Endodermal cell (in vitro differentiated cells): Measurements from ENCODE around the gene CASKIN2. TPM values are rescaled to one million over a fixed set of nuclear protein-coding genes. Genes with fewer than 3 reads are reported as not detected.

Source experiments
- DNase-seq: peaks from one replicate; pipeline ENCODE4 v3.0.0-alpha.2; 2017
- H3K27ac ChIP-seq: 2 replicates; pipeline ENCODE4 v1.5.1; 2013; ENCODE audit warnings: mild to moderate bottlenecking, low read depth, low read length, moderate library complexity
- H3K27me3 ChIP-seq: 2 replicates; pipeline ENCODE4 v1.6.1; 2013; ENCODE audit warnings: mild to moderate bottlenecking, low read length, moderate library complexity; ENCODE audit not compliant: insufficient read depth, control insufficient read depth, poor library complexity, severe bottlenecking
- H3K36me3 ChIP-seq: 2 replicates; pipeline ENCODE4 v1.7.0; 2013; ENCODE audit warnings: mild to moderate bottlenecking, low read length, moderate library complexity; ENCODE audit not compliant: control insufficient read depth, insufficient read depth
- H3K4me1 ChIP-seq: one replicate; pipeline ENCODE4 v1.7.0; 2013; ENCODE audit warnings: low read length; ENCODE audit not compliant: control insufficient read depth, insufficient read depth
- H3K4me3 ChIP-seq: 2 replicates; pipeline ENCODE4 v1.5.1; 2013; ENCODE audit warnings: mild to moderate bottlenecking, low read length, moderate library complexity
- H3K9ac ChIP-seq: 2 replicates; pipeline ENCODE4 v1.6.1; 2013; ENCODE audit warnings: mild to moderate bottlenecking, low read length, moderate library complexity; ENCODE audit not compliant: poor library complexity, severe bottlenecking; ENCODE audit errors: extremely low read depth
- H3K9me3 ChIP-seq: 2 replicates; pipeline ENCODE4 v1.6.1; 2013; ENCODE audit warnings: mild to moderate bottlenecking, low read length, moderate library complexity; ENCODE audit not compliant: control insufficient read depth
- H3K27ac Mint-ChIP-seq: 2 replicates; pipeline ENCODE4 v1.8.0; 2020; ENCODE audit warnings: mixed read lengths
- H3K27me3 Mint-ChIP-seq: 2 replicates; pipeline ENCODE4 v1.8.0; 2021; ENCODE audit warnings: mild to moderate bottlenecking, mixed read lengths; ENCODE audit not compliant: insufficient read depth
- H3K36me3 Mint-ChIP-seq: 2 replicates; pipeline ENCODE4 v1.8.0; 2020; ENCODE audit warnings: low read depth, mixed read lengths
- H3K4me1 Mint-ChIP-seq: 2 replicates; pipeline ENCODE4 v1.8.0; 2020; ENCODE audit warnings: mixed read lengths
- H3K4me3 Mint-ChIP-seq: 2 replicates; pipeline ENCODE4 v1.8.0; 2020; ENCODE audit warnings: mild to moderate bottlenecking, moderate library complexity, mixed read lengths
- H3K9me3 Mint-ChIP-seq: 2 replicates; pipeline ENCODE4 v1.8.0; 2020; ENCODE audit warnings: mild to moderate bottlenecking, mixed read lengths
- CTCF ChIP-seq: fragments of 200-600 bp; sonication (generic); conservative IDR thresholded peaks from 2 replicates; pipeline ENCODE4 v1.5.0; 2021; ENCODE audit warnings: antibody characterized with exemption, mild to moderate bottlenecking
- WGBS, 2 experiments: methylation state at CpG; one replicate each; pipeline versions ENCODE4 v1.1.5 to v1.1.7; 2013; ENCODE audit warnings: missing lambda C conversion rate in 2 of 2, mixed read lengths in 1 of 2; ENCODE audit not compliant: insufficient coverage in 1 of 2, insufficient read length in 1 of 2; 5-methylcytosine and 5-hydroxymethylcytosine counted together
- total RNA-seq, 2 donors: library from RNA; stranded (reverse); fragmentation: NEBNext Ultra II Directional in 1 of 2; extraction: Animal tissue kit (Norgen Biotek cat#: 25700) in 1 of 2; gene quantifications; 2 replicates in 1 of 2; 3 replicates in 1 of 2; pipeline ENCODE4 v1.2.1, GENCODE V29; 2021

The CASKIN2 gene
- total RNA-seq, 2 donors from 2014 or later = 26.4 to 31.0 TPM

GRCh38 chr17:75511610-75512575 lies 3.4 kb downstream of the CASKIN2 start:
- Histone ChIP-seq H3K36me3 (peaks cover 24% of the 10 kb centered on the region), H3K9ac (no peak overlapping the region), H3K27ac (no peak overlapping the region), H3K27me3 (no peaks in the 10 kb centered on the region), H3K4me1 (peaks cover 7% of the 10 kb centered on the region), H3K4me3 (no peak overlapping the region), H3K9me3 (no peaks in the 10 kb centered on the region)
- H3K27ac Mint-ChIP-seq = peak overlapping the region; percentile 55
- no peaks in the 10 kb centered on the region for H3K27me3 Mint-ChIP-seq
- 83 to 87% methylated on average over 8 to 13 of the region's 13 CpGs for WGBS, 2 experiments
- no peak for DNase-seq
- peaks cover 12% of the 10 kb centered on the region for H3K36me3 Mint-ChIP-seq
- no peaks in the 10 kb centered on the region for H3K4me1 Mint-ChIP-seq
- no peak overlapping the region for H3K4me3 Mint-ChIP-seq
- no peak for TF ChIP-seq CTCF
- no peaks in the 10 kb centered on the region for H3K9me3 Mint-ChIP-seq

- Histone ChIP-seq H3K4me3 (no peak overlapping the region), H3K9me3 (no peaks in the 10 kb centered on the region), H3K27me3 (no peaks in the 10 kb centered on the region), H3K27ac (no peak overlapping the region), H3K9ac (no peak overlapping the region), H3K36me3 (peaks cover 28% of the 10 kb centered on the region), H3K4me1 (peaks cover 7% of the 10 kb centered on the region)
- Mint-ChIP-seq H3K4me3 (no peak overlapping the region), H3K36me3 (peaks cover 12% of the 10 kb centered on the region), H3K4me1 (no peaks in the 10 kb centered on the region), H3K27me3 (no peaks in the 10 kb centered on the region), H3K27ac (no peak overlapping the region), H3K9me3 (no peaks in the 10 kb centered on the region)
- no peak for DNase-seq
- TF ChIP-seq CTCF = no peak
- WGBS, 2 experiments = 89 to 96% methylated on average over 4 of the region's 4 CpGs
These were observed 4.1 kb downstream of the CASKIN2 start for GRCh38 chr17:75511270-75511609.

GRCh38 chr17:75509528-75510258 lies 5.6 kb downstream of the CASKIN2 start:
- TF ChIP-seq CTCF = no peak
- DNase-seq = no peak
- Mint-ChIP-seq H3K27me3 (no peaks in the 10 kb centered on the region), H3K4me1 (no peaks in the 10 kb centered on the region), H3K36me3 (peaks cover 22% of the 10 kb centered on the region), H3K4me3 (no peak overlapping the region), H3K9me3 (no peaks in the 10 kb centered on the region), H3K27ac (peak overlapping the region; percentile 52)
- no peak overlapping the region for H3K9ac ChIP-seq
- H3K27me3 ChIP-seq = no peaks in the 10 kb centered on the region
- H3K27ac ChIP-seq = no peak overlapping the region
- 92 to 99% methylated on average over 9 to 19 of the region's 19 CpGs for WGBS, 2 experiments
- H3K4me3 ChIP-seq = no peak overlapping the region
- no peaks in the 10 kb centered on the region for H3K9me3 ChIP-seq
- peaks cover 28% of the 10 kb centered on the region for H3K36me3 ChIP-seq
- peaks cover 7% of the 10 kb centered on the region for H3K4me1 ChIP-seq
